ENCODE data around the gene SYT12.

Gene SYT12

GRCh38 chr11:67034350-67034749, 11.4 kb downstream of the SYT12 start:
- TF ChIP-seq TAF1 (IDR thresholded peaks at IDR 0.05; ENCODE audit: low read depth, low read length) (no peak), POU2F2 (IDR thresholded peaks at IDR 0.05; ENCODE audit: low read depth, low read length) (no peak)
- FAIRE-seq (no peak), DNase-seq (ENCODE audit: insufficient read length, low spot score) (no peak)

- DNase-seq (ENCODE audit: insufficient read length, low spot score) (no peak), FAIRE-seq (no peak)
- TF ChIP-seq POLR2A (IDR thresholded peaks at IDR 0.05; ENCODE audit: low read depth, low read length) (no peak), POU2F2 (IDR thresholded peaks at IDR 0.05; ENCODE audit: low read depth, low read length) (no peak), TAF1 (IDR thresholded peaks at IDR 0.05; ENCODE audit: low read depth, low read length) (no peak), PAX5 (IDR thresholded peaks at IDR 0.05; ENCODE audit: insufficient read depth, low read length, severe bottlenecking) (no peak), POLR2AphosphoS5 (IDR thresholded peaks at IDR 0.05; ENCODE audit: low read depth, low read length) (no peak), SPI1 (IDR thresholded peaks at IDR 0.05; ENCODE audit: low read depth, low read length) (no peak)
These were observed 17.2 kb downstream of the SYT12 start for GRCh38 chr11:67040147-67040546.

- DNase-seq (ENCODE audit: insufficient read length, low spot score): no peak
- FAIRE-seq: no peak
- TF ChIP-seq TAF1 (IDR thresholded peaks at IDR 0.05; ENCODE audit: low read depth, low read length) (no peak), POLR2A (IDR thresholded peaks at IDR 0.05; ENCODE audit: low read depth, low read length) (no peak), SPI1 (IDR thresholded peaks at IDR 0.05; ENCODE audit: low read depth, low read length) (no peak)
These were observed 18.7 kb downstream of the SYT12 start for GRCh38 chr11:67041602-67042001.

- no peak for DNase-seq (ENCODE audit: insufficient read length, low spot score)
- no peak for FAIRE-seq
- TF ChIP-seq POLR2AphosphoS5 (IDR thresholded peaks at IDR 0.05; ENCODE audit: low read depth, low read length): no peak
- TF ChIP-seq POU2F2 (IDR thresholded peaks at IDR 0.05; ENCODE audit: low read depth, low read length): no peak
- no peak for TF ChIP-seq SPI1 (IDR thresholded peaks at IDR 0.05; ENCODE audit: low read depth, low read length)
- no peak for TF ChIP-seq TAF1 (IDR thresholded peaks at IDR 0.05; ENCODE audit: low read depth, low read length)
- TF ChIP-seq PAX5 (IDR thresholded peaks at IDR 0.05; ENCODE audit: insufficient read depth, low read length, severe bottlenecking): no peak
- TF ChIP-seq POLR2A (IDR thresholded peaks at IDR 0.05; ENCODE audit: low read depth, low read length): no peak
These were observed 20.8 kb downstream of the SYT12 start for GRCh38 chr11:67043572-67044349.

GRCh38 chr11:67044496-67044895, 21.6 kb downstream of the SYT12 start:
- FAIRE-seq (no peak), DNase-seq (ENCODE audit: insufficient read length, low spot score) (no peak)
- TF ChIP-seq PAX5 (IDR thresholded peaks at IDR 0.05; ENCODE audit: insufficient read depth, low read length, severe bottlenecking) (no peak), SPI1 (IDR thresholded peaks at IDR 0.05; ENCODE audit: low read depth, low read length) (no peak), TAF1 (IDR thresholded peaks at IDR 0.05; ENCODE audit: low read depth, low read length) (no peak), POLR2AphosphoS5 (IDR thresholded peaks at IDR 0.05; ENCODE audit: low read depth, low read length) (no peak), POLR2A (IDR thresholded peaks at IDR 0.05; ENCODE audit: low read depth, low read length) (no peak), POU2F2 (IDR thresholded peaks at IDR 0.05; ENCODE audit: low read depth, low read length) (no peak)

- DNase-seq (ENCODE audit: insufficient read length, low spot score): no peak
These were observed 22.4 kb downstream of the SYT12 start for GRCh38 chr11:67045314-67045713.

GRCh38 chr11:67048515-67049130, 25.7 kb downstream of the SYT12 start:
- DNase-seq (ENCODE audit: insufficient read length, low spot score) (no peak), FAIRE-seq (no peak)
- TF ChIP-seq TAF1 (IDR thresholded peaks at IDR 0.05; ENCODE audit: low read depth, low read length) (no peak), POLR2A (IDR thresholded peaks at IDR 0.05; ENCODE audit: low read depth, low read length) (no peak), POLR2AphosphoS5 (IDR thresholded peaks at IDR 0.05; ENCODE audit: low read depth, low read length) (no peak), POU2F2 (IDR thresholded peaks at IDR 0.05; ENCODE audit: low read depth, low read length) (no peak), SPI1 (IDR thresholded peaks at IDR 0.05; ENCODE audit: low read depth, low read length) (no peak), PAX5 (IDR thresholded peaks at IDR 0.05; ENCODE audit: insufficient read depth, low read length, severe bottlenecking) (no peak)

More at GRCh38 chr11:67045314-67045713, 22.4 kb downstream of the SYT12 start:
- TF ChIP-seq POLR2AphosphoS5 (IDR thresholded peaks at IDR 0.05; ENCODE audit: low read depth, low read length): no peak
- no peak for TF ChIP-seq POLR2A (IDR thresholded peaks at IDR 0.05; ENCODE audit: low read depth, low read length)
- no peak for TF ChIP-seq TAF1 (IDR thresholded peaks at IDR 0.05; ENCODE audit: low read depth, low read length)
- TF ChIP-seq PAX5 (IDR thresholded peaks at IDR 0.05; ENCODE audit: insufficient read depth, low read length, severe bottlenecking): no peak
- TF ChIP-seq SPI1 (IDR thresholded peaks at IDR 0.05; ENCODE audit: low read depth, low read length): no peak
- TF ChIP-seq POU2F2 (IDR thresholded peaks at IDR 0.05; ENCODE audit: low read depth, low read length): no peak
- FAIRE-seq: peak; percentile 33

GRCh38 chr11:67050139-67050538, 27.2 kb downstream of the SYT12 start:
- peak; percentile 16 for FAIRE-seq
- TF ChIP-seq PAX5 (IDR thresholded peaks at IDR 0.05; ENCODE audit: insufficient read depth, low read length, severe bottlenecking): no peak
- TF ChIP-seq POU2F2 (IDR thresholded peaks at IDR 0.05; ENCODE audit: low read depth, low read length): no peak

GRCh38 chr11:67051180-67051893, 28.4 kb downstream of the SYT12 start:
- TF ChIP-seq POLR2AphosphoS5 (IDR thresholded peaks at IDR 0.05; ENCODE audit: low read depth, low read length): no peak
- no peak for TF ChIP-seq POLR2A (IDR thresholded peaks at IDR 0.05; ENCODE audit: low read depth, low read length)
- no peak for TF ChIP-seq PAX5 (IDR thresholded peaks at IDR 0.05; ENCODE audit: insufficient read depth, low read length, severe bottlenecking)
- no peak for TF ChIP-seq SPI1 (IDR thresholded peaks at IDR 0.05; ENCODE audit: low read depth, low read length)
- TF ChIP-seq TAF1 (IDR thresholded peaks at IDR 0.05; ENCODE audit: low read depth, low read length): no peak
- TF ChIP-seq POU2F2 (IDR thresholded peaks at IDR 0.05; ENCODE audit: low read depth, low read length): no peak
- FAIRE-seq (no peak), DNase-seq (ENCODE audit: insufficient read length, low spot score) (no peak)

More at GRCh38 chr11:67050139-67050538, 27.2 kb downstream of the SYT12 start:
- DNase-seq (ENCODE audit: insufficient read length, low spot score): no peak

Data from GM12891 (cell line).